Left renal pelvis (tissue), 4 donors: ENCODE measurements around the gene RHBDD3. TPM values are rescaled to one million over a fixed set of nuclear protein-coding genes. Genes with fewer than 3 reads are reported as not detected.
A peak's percentile ranks its signal among the peaks of the same experiment; 100 is the strongest.

Experiments
- DNase-seq, 4 donors: peaks; one replicate each; pipeline ENCODE4 v3.0.0-alpha.2; 2013; ENCODE audit warnings: low read depth in 4 of 4, low spot score in 3 of 4
- polyA plus RNA-seq, 4 donors: library from polyadenylated mRNA; unstranded; fragments of 120-200 nt; gene quantifications; one replicate each; pipeline ENCODE4 v1.2.1, GENCODE V29; 2013; ENCODE audit not compliant: insufficient read length in 4 of 4

The RHBDD3 gene
- polyA plus RNA-seq, 4 donors, result 22.5 to 40.3 (median 26.3) TPM

DNA sequence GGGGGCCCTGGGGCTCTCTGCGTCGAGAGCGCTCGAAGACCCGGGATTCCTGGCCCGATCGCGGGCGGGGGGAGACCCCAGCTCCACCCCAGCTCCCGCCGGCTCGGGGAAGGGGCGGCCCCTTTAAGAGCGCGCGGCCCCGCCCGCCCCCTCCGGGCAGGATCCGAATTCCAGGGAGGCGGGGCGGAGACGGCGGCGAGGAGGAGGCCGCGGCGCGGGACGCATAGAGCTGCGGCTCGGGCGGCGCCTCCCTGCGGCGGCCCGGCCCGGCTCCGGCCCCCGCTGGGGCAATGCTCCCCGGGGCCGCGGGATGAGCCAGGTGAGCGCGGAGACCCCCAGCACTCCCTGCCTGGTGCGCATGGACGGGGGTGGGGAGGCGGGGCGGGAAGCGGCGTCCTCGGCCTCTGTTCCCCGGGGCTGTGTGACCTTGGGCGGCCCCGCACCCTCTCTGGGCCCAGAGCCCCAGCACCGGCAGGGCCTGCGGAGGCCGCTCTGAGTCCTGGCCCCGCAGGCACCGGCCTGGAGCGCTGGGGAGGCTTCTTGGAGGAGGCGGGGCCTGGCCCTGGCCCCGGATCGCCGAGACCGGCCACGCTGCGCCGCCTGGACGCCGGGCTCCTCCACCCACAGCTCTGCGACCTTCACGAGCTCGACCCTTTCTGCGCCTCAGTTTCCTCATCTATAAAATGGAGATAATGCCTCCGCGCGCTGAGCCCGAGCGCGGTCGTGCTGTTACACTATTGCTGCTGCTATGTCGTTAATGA lies 39.2 kb upstream of the RHBDD3 start:
- DNase-seq, result peak in 3 of 4 donors; percentile 56 to 64 (median 64)

DNA sequence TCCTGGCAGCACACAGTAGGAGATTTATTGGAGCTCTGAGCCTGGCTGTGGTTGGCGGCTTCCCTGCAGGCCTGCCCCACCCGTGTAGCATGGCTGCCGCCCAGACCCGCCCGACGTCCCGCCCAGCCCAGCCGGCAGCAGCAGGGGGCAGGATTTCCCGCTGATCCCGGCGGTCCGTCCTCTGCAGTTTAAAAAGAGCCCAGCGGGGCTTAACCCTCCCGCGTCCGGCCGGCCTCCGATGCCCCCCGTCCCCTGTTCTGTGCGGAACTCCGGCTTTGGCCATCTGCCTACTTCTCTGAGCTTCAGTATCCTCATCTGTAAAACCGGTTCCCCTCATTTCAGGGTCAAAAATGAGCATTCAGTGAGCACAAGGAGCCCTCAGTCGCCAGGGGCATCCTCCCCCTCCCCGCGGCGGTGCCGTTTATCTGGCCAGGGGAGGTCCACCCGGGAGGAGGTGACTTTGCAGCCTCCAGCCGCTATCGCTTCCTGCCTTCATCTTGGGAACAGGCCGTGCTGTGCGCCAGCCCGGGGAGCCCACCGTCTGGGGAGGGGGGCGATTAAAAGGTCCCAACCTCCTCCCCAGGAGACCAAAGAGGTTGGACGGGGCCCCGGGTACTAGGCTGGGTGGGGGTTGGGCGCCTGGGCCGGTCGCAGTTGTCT lies 38.5 kb upstream of the RHBDD3 start, which contains the start of gene GAS2L1:
Gene GAS2L1 (plus strand): TSS at position 476 of the 660 bp plus-strand sequence. CDS start 1,456 bp downstream, outside the sequence.
- DNase-seq, result peak in 2 of 4 donors; percentile 52 to 57

DNA sequence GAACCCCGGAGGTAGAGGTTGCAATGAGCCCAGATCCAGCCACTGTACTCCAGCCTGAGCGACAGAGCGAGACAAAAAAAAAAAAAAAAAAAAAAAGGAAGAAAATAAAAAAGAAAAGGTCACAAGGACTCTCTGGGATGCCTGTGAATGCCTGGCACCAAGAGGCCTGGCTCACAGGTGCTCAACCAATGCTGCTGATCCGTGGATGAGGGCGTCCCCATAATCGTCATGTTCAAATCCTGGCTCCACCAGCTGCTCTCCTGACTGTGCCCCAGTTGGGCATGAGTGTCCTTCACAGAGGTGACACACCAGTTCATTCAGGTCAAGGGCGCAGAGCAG lies 38.0 kb upstream of the RHBDD3 start:
- no peak for DNase-seq

DNA sequence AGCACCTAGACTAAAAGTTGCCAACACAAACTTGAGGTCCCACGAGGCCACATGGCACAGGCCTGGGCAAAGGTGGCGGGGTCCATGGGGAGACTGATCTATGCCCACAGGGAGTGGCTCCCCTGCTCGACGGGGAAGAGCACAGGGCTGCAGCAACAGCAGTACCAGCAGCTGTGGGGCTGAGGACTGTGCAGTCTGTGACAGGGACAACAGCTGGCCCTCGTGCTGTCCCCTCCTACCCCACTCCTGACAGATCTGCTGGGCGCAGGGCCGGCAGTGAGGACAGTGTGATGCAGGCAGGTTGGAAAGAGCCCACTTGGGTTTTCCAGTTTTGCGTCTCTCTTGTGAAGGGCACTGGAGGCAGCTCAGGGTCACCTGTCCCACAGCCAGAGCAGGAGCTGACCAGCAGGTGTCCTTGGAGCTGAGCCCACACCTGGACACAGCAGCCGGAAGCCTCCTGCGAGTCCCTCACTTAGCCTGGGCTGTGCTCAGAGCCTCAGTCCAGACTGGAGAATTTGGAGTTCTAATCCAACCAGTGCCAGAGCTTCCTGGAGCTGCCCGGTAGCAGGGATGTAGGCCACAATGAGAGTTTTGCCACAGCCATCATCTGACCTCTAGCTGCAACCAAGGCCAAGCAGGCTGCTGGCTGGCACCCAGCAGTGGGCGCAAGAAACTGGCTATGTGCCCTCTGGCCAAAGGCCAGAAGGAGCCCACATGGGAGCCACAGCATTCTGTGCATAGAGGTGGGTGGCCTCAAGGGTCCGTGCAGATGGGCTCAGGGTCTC lies 35.1 kb upstream of the RHBDD3 start:
- no peak for DNase-seq

DNA sequence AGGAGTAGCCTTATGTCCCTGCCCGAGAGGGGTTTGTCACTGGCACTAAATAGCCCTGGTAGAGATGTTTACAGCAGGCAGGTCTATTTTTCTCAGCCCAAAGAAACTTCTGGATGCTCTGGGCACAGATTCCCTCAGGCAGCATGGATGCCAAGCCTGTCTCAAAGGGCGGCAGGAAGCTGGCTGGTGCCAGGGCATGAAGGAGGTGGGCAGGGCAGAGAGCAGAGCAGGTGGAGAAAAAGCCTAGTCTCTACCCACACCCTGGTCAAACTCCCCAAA lies 34.6 kb upstream of the RHBDD3 start:
- DNase-seq, result no peak

DNA sequence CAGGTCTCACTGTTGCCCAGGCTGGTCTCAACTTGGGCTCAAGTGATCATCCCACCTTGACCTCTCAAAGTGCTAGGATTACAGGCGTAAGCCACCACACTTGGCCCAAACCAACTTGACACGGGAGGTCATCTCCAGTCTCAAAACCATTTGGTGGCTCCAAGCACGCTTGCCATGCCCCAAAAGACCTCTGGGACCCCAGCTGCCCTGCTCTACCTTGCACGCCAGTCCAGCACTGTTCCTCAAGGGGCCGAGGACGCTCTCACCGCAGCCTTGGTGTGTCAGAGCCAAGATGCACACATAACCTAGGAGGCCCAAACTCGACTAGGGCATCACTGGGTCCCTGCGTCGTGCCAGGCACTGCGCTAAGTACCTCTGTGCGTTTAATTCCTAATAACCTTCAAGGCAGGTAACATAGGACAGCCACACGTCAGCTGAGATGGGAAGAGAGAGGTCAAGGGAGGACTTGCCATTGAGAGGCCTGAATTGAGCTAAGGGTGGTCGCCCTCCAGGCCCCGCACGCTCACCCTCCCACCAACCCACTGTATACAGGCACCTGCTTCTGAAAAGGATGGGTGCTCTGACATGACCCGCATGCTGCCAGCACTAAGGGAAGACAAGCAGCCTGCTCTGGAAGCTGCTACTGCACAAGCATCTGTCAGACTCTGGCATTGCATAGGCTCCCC lies 34.1 kb upstream of the RHBDD3 start:
- DNase-seq, result no peak

DNA sequence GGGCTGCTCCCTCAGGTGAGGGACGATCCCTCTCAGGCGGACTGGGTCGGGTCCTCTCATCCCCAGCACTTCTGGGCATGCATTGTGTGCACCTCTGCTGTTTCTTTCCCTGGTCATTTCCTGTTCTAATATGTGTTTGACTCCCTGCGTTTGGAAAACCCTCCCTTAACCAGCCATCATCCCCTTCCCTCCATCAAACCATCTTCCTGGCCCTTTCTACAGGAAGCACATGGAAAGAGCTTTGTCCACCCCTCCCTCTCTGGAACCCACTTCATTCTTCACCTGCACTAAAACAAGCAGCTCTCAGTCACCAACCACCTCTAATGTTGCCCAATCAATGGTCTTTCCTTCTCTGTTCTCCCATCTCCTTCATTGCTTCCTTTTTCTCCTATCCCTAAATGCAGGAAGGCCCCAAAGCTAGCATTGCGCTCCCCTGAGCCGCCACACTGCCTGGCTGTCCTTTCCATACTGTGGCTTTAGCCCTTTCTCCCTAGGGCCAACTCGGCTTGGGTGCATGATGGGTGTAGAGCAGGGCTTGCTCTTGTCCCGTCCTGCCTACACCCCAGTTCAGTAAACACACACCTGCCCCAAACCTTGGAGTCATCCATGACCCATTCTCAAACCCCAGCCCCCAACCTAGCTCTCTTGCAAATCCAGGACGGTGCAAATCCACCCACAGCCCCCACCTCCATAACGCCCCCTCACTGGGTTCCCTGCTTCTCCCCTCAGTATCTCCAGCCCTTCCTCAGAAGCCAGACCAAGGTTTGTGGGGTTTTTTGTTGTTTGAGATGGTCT lies 33.2 kb upstream of the RHBDD3 start:
- no peak for DNase-seq

DNA sequence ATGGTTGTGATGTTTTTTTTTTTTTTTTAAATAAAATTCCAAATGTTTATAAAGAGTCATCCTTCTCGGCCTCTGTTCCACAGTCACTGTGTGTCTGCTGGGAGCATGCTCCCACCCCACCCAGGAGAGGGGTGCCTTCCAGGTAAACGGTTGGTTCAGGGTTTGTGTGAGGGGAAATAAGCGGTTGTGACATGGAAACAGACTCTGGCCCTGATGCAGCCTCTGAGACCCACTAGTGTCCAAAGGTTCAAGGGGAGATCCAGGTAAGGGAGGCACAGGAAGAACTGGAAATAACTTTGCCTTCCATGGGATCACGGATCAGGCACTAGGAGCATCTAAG lies 32.7 kb upstream of the RHBDD3 start:
- DNase-seq, result no peak

DNA sequence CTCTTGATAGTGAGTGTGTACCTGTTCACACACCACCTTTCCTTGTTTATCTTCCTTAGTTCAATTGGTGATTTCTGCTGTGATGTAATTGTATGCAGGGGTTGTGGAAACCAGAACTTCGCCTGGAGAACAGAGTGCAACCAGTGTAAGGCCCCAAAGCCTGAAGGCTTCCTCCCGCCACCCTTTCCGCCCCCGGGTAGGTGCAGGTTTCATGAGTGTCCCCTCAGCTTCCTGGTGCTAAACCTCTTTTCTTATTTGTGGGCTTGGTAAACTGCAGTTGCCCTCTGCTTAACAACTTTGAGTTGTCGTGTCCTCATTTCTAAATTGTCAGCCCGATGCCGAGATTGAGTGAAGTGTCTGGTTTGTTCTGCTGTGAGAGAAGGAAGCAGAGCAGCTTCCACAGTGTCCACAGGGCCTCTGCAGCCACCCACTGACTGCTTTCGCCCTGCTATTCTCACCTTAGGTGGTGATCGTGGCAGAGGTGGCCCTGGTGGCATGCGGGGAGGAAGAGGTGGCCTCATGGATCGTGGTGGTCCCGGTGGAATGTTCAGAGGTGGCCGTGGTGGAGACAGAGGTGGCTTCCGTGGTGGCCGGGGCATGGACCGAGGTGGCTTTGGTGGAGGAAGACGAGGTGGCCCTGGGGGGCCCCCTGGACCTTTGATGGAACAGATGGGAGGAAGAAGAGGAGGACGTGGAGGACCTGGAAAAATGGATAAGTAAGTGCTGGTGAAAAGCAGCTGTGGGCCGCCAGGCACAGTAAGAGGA lies 31.5 kb upstream of the RHBDD3 start:
- no peak for DNase-seq

DNA sequence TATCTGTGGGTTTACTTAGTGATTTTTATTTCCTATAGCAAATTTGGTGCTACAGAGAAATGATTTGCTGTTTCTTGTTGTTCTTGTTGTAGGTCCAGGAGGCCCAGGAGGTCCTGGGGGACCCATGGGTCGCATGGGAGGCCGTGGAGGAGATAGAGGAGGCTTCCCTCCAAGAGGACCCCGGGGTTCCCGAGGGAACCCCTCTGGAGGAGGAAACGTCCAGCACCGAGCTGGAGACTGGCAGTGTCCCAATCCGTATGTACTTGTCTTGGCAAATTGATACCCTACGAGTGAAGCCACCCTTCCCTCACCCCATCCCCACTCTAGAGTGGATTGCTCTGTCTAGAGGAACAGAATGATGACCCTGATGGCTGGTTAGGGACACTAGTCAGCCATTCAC lies 30.9 kb upstream of the RHBDD3 start:
- DNase-seq, result no peak

DNA sequence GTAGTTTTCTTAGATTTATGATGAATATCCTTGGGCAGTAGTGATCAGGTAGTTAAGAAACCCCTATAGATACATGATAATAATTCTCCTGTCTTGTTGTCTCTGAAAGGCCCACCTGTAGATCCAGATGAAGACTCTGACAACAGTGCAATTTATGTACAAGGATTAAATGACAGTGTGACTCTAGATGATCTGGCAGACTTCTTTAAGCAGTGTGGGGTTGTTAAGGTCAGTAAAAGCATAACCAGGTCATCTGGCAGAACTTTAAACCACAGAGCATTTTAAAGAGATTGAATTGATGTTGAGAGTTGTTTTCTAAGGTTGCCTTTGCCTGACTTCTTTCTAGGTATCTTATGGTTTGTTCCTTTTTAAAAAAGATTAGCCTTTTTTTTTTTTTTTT lies 24.6 kb upstream of the RHBDD3 start:
- DNase-seq, result no peak

DNA sequence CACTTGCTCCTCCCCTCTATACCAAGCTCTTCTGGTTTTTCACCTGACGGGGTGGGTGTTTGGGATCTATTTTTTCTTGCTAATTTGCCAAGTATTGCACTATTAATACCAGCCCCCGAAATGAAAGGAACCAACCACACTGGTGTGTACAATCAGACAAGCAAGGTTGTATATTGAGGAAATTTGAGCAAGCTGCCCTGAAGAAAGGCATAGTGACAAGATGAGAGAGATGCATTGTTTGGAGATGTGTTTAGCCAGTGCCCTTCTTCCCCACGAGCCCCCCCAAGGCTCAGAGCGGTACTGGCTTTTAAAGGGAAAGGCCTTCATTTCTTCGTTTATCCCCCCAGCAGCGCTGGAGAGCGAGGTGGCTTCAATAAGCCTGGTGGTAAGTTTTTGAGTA lies 23.4 kb upstream of the RHBDD3 start:
- no peak for DNase-seq

DNA sequence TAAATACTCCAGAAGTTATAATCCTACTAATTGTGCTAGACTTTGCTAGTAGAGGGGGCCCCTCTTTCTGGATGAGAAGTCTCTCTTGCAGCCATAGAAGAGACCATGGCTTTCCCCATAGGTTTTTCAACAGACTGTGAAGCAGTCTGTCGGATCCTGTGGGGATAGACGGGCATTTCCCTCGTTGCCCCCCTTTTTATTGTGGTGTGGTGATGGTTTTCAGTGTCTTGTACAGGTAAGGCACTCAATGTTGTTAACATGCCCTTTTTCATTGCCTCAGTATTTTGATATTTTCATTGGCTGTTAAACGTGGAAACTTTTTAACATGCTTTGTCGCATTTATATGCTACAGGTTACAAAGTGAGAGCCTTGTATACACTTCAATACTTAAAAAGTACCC lies 22.3 kb upstream of the RHBDD3 start:
- DNase-seq, result no peak

DNA sequence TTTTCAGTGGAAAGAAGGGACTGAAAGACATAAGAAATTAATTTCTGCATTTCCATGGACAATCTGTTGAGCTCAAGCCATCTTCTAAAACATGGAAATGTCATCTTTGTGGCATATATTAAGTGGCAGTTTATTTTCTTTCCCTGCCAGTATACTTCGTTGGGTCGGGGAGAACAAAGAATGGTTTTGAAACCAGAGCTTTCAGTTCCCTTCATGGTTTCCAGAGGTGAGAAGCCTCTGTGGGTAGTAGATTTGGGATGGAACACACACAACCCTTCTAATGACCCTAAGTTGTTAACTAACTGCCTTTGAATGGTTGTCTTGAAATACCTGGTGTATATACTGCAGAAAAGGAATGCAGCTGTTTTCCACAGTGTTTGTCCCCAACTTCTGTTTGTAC lies 21.1 kb upstream of the RHBDD3 start:
- no peak for DNase-seq

DNA sequence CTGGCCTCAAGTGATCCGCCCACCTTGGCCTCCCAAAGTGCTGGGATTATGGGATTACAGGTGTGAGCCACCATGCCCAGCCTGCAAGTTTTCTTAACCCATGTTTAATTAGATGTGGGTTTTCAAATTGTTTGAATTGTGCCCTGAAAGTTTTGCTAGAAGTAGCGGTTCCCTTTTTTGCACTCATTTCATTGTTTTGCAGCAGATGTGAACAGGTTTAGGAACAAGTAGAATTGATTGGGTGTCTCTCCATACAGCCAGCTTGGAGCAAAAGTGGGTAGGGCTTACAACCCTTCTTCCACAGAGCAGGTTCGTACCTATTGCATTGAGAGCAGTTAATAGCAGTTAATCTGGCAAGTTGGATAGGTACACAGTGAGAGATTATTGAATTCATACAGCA lies 16.4 kb upstream of the RHBDD3 start:
- DNase-seq, result no peak

DNA sequence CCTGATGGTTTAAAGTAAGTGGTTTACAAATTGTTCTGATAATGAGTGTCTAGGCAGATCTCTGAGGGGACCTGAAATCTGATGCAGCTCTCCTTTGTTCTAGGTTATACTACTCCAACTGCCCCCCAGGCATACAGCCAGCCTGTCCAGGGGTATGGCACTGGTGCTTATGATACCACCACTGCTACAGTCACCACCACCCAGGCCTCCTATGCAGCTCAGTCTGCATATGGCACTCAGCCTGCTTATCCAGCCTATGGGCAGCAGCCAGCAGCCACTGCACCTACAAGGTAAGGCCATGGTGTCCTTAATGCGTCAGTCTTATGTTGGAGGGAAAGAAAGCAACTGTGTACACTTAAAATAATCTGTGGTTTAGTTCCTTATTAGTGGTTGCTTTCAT lies 10.1 kb upstream of the RHBDD3 start:
- no peak for DNase-seq

DNA sequence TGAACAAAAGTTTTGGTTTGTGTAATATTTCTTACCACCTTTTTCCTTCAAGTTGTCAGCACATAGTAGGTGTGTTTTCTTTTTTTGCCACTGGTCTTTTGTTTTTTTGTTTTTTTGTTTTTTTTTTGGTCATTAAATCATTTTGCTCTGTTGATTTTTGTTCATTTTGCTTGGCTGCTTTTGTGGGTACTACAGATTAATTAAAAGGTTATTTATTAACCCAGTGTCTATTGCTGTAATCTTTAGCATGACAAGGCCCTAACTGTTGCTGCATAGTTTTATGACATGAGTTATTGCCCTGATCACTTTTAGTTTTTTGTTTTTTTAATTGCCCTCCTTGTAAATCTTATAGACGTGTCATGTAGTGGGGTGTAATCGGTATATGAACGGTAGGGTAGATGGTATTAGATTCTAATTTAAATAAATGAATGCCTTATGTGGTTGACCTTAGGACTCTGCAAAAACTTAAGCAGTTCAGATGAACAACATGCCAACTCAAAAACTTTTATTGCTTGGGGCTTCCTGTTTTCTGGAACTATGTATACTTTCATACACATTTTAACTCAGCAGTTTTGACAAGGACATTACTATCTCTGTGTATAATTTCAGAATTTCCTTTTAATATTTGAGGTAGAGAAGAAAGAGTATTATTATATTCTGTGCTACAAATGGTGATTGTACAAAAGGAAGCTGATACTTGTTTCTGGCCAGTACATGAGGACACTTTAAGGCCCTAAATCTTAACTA lies 8.2 kb upstream of the RHBDD3 start:
- DNase-seq, result no peak

DNA sequence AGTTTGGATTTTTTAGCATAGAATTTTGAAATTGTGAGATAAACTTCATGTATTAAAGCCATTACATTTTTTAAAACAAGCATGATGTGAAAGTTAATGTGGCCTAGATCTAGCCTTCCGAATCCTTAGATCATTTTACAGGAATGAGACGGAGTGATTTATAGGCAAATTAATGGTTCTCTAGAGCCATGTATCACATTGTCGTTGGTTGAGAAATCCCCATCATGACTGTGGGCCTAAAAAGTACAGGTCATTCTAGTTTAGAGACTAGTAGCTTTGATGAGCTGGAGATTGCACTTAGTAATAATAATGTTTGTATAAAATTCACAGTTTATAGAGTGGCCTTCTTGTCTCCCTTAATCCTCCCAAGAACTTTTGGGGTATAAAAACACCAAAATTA lies 7.4 kb upstream of the RHBDD3 start:
- no peak for DNase-seq

DNA sequence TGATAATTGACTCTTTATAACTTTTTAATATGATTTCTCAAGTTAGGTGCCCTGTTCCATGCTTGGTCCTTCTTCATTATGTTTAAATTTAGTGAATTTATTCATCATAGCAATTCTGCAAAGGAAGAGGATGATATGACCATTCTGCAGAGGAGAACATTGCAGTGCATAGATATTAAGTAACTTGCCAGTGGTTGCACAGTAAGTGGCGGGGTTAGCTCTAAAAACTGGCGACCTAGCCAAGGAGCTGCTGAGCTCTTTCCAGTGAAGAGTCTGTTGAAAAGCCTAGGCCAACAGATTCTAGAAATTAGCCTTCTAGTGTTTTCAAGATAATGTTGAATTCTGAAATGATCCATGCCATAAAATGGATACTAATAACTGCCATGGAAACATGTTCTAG lies 4.8 kb upstream of the RHBDD3 start:
- DNase-seq, result no peak
